Stimulated activated CD4-positive, alpha-beta T cell treated with anti-CD3 and anti-CD28 coated beads, Interleukin-2, amount 100 ng/mL, for 24 hours (primary cell): ENCODE data around the gene BAIAP2L2.

Experiments
- DNase-seq, 2 donors: peaks; one replicate each; pipeline ENCODE4 v3.0.0-alpha.2; 2020

Gene BAIAP2L2

DNA sequence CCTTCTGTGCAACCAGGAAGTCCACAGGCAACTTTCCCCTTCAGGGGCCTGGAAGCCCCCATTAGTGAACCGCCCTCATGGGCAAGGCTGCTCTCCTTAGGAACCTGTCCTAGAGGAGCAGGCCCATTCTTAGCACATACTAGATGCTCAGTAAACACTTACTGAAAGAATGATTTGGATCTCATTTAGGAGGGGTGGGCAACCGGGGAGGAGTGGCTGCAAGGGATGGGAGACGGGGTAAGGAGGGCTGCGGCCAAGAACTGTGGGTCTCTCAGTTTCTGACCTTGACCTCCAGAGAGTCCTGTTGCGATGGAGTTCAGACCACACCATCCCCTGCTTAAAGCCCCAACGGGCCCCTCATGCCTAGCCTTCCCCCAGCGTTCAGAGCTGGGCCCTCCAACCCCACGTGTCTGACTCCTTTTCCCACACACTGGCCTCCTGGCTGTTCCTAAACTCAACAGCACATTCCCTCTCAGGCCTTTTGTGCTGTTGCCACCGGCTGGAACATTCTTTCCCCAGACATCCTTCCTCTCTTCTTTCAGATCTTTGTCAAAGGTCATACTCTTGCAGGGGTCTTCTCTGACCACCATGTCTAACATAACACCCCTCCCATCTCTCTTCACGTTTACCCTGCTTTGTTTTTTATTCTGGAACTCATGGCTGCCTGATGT, 74.0 kb downstream of the BAIAP2L2 start:
- no peak for DNase-seq

DNA sequence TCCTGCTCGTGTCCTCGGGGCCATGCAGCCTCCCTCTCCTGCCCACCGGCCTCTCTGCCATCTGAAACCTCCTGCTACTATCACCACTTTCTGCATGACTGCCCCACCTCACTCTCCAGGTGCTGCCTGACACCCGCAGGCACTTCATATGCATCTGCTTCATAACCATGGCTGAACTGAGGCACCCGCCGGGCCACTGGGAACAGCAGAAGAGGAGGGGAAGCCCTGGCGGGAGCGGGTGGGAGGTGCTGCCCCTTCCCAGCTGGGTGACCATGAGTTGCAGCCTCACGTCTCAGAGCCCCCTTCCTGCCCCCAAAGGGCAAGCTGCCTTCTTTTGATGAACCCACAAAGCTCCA, 75.0 kb downstream of the BAIAP2L2 start:
- no peak for DNase-seq
